GM10248 (cell line): ENCODE measurements around the gene ARHGEF17.
A peak's percentile ranks its signal among the peaks of the same experiment; 100 is the strongest.

Experiments used
- CTCF ChIA-PET: fragments of 300-600 bp; sonication (Branson Sonifier 250); formaldehyde crosslinking; extraction: SDS; loops from one replicate; lab custom pipeline; 2021; ENCODE audit warnings: antibody characterized with exemption; lab: Yijun Ruan, JAX
- POLR2A ChIA-PET: fragments of 350-650 bp; sonication (Branson Sonifier 250); formaldehyde crosslinking; extraction: SDS; loops from one replicate; lab custom pipeline; 2020; ENCODE audit warnings: antibody characterized with exemption; lab: Yijun Ruan, JAX
- DNase-seq: peaks from one replicate; pipeline ENCODE4 v3.0.0; 2012; ENCODE audit errors: extremely low spot score
- CTCF ChIP-seq: IDR thresholded peaks from 2 replicates; pipeline ENCODE4 v1.5.1; 2012; ENCODE audit warnings: mild to moderate bottlenecking, low read depth; ENCODE audit errors: extremely low read depth, missing control alignments, control extremely low read depth

ARHGEF17 gene

GRCh38 chr11:73310661-73311393 lies 2.8 kb downstream of the ARHGEF17 start:
- no peak for TF ChIP-seq CTCF
- ChIA-PET POLR2A (no interaction called here), CTCF (interaction anchor here (1.3 to 29.7 kb wide), 5 partner anchors 9 to 83 kb away, joined by 4 to 605 read pairs (median 209); no protein-coding TSS in a partner anchor)
- no peak for DNase-seq

- POLR2A ChIA-PET, result no interaction called here
- CTCF ChIA-PET, result interaction anchor here (1.3 to 29.7 kb wide), 5 partner anchors 10 to 82 kb away, joined by 4 to 605 read pairs (median 209); no protein-coding TSS in a partner anchor
- DNase-seq, result no peak
- no peak for TF ChIP-seq CTCF
Observed at GRCh38 chr11:73311394-73311869, 3.4 kb downstream of the ARHGEF17 start.

GRCh38 chr11:73312036-73312435 lies 4.0 kb downstream of the ARHGEF17 start:
- CTCF ChIA-PET, result interaction anchor here (0.8 to 29.7 kb wide), 6 partner anchors 10 to 314 kb away, joined by 3 to 605 read pairs (median 107); no protein-coding TSS in a partner anchor

GRCh38 chr11:73312851-73313327 lies 4.8 kb downstream of the ARHGEF17 start:
- ChIA-PET CTCF (interaction anchor here (0.8 to 29.7 kb wide), 9 partner anchors 13 to 481 kb away, joined by 3 to 605 read pairs (median 9); no protein-coding TSS in a partner anchor), POLR2A (no interaction called here)
- no peak for TF ChIP-seq CTCF
- no peak for DNase-seq

More at GRCh38 chr11:73312036-73312435, 4.0 kb downstream of the ARHGEF17 start:
- POLR2A ChIA-PET, result no interaction called here
- no peak for DNase-seq
- no peak for TF ChIP-seq CTCF

- no peak for TF ChIP-seq CTCF
- CTCF ChIA-PET, result interaction anchor here (1.1 to 29.7 kb wide), 9 partner anchors 12 to 482 kb away, joined by 3 to 605 read pairs (median 9); no protein-coding TSS in a partner anchor
- no peak for DNase-seq
- POLR2A ChIA-PET, result interaction anchor here (0.6 kb wide), 2 partner anchors 21 to 577 kb away, joined by 3 to 4 read pairs; no protein-coding TSS in a partner anchor
Observed at GRCh38 chr11:73313652-73314051, 5.6 kb downstream of the ARHGEF17 start.

- no peak for TF ChIP-seq CTCF
- POLR2A ChIA-PET, result interaction anchor here (0.5 to 1.3 kb wide), 3 partner anchors 11 to 299 kb away, joined by 3 to 4 read pairs (median 3); no protein-coding TSS in a partner anchor
- peak; percentile 65 for DNase-seq
- CTCF ChIA-PET, result interaction anchor here (0.9 to 29.7 kb wide), 11 partner anchors 8 to 483 kb away, joined by 3 to 605 read pairs (median 5); no protein-coding TSS in a partner anchor
Observed at GRCh38 chr11:73314117-73314961, 6.3 kb downstream of the ARHGEF17 start.
